HG03520 (cell line): ENCODE data around the gene HLCS.
"Not testable (repeated sequence)": the region's sequence is repeated elsewhere in the genome, so short reads cannot be mapped to it uniquely, and the experiment has no call there.

Source experiments
- ATAC-seq: cut with Tn5 transposase; IDR thresholded peaks from one replicate; pipeline ENCODE4 v1.9.1; 2021; ENCODE audit warnings: mild to moderate bottlenecking, moderate library complexity; ENCODE audit not compliant: unreplicated experiment

The HLCS gene

GRCh38 chr21:36816561-36817130 lies 149.8 kb downstream of the HLCS start:
- ATAC-seq: no peak

- ATAC-seq: not testable (repeated sequence)
Observed at GRCh38 chr21:36816026-36816425, 150.4 kb downstream of the HLCS start.

- no peak for ATAC-seq
Observed at GRCh38 chr21:36815284-36815683, 151.2 kb downstream of the HLCS start.

GRCh38 chr21:36813052-36813451 lies 153.4 kb downstream of the HLCS start:
- ATAC-seq: no peak

- ATAC-seq: no peak
Observed at GRCh38 chr21:36811762-36812161, 154.7 kb downstream of the HLCS start.

GRCh38 chr21:36810443-36810842 lies 156.0 kb downstream of the HLCS start:
- no peak for ATAC-seq

GRCh38 chr21:36807422-36807928 lies 159.0 kb downstream of the HLCS start:
- no peak for ATAC-seq

- ATAC-seq: no peak
Observed at GRCh38 chr21:36806103-36806502, 160.4 kb downstream of the HLCS start.

GRCh38 chr21:36804874-36805611 lies 161.4 kb downstream of the HLCS start:
- no peak for ATAC-seq

GRCh38 chr21:36803816-36804439 lies 162.5 kb downstream of the HLCS start:
- no peak for ATAC-seq

GRCh38 chr21:36803051-36803645 lies 163.3 kb downstream of the HLCS start:
- ATAC-seq: no peak

GRCh38 chr21:36800734-36801133 lies 165.7 kb downstream of the HLCS start:
- no peak for ATAC-seq

GRCh38 chr21:36799869-36800268 lies 166.6 kb downstream of the HLCS start:
- no peak for ATAC-seq

- ATAC-seq: no peak
Observed at GRCh38 chr21:36798491-36798890, 168.0 kb downstream of the HLCS start.

- ATAC-seq: no peak
Observed at GRCh38 chr21:36796070-36796469, 170.4 kb downstream of the HLCS start.

GRCh38 chr21:36792505-36792967 lies 173.9 kb downstream of the HLCS start:
- no peak for ATAC-seq

- ATAC-seq: no peak
Observed at GRCh38 chr21:36791695-36792470, 174.6 kb downstream of the HLCS start.

GRCh38 chr21:36791180-36791579 lies 175.3 kb downstream of the HLCS start:
- no peak for ATAC-seq

- ATAC-seq: no peak
Observed at GRCh38 chr21:36790616-36791015, 175.9 kb downstream of the HLCS start.

GRCh38 chr21:36788120-36788638 lies 178.3 kb downstream of the HLCS start:
- no peak for ATAC-seq

GRCh38 chr21:36786186-36786585 lies 180.3 kb downstream of the HLCS start:
- ATAC-seq: no peak
